ENCODE measurements around the gene SPAG16.

Gene SPAG16

DNA sequence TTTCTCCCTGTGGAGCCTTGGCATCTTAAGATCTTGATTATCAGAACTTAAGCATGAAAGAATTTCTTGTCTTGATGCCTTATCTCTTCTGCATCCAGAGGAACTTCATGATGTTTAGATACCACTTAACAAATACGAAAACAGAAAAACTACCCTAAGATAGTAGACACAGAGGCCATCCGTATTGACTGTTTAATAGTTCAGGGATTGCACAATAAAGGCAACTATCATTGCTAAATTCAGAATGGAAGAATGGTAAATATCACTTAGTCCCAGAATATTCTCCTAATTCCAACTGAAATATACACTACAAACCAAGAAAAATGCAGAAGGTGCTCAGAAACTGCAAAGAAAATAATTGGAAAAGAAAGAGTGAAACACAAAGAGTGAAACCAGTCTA lies 912.0 kb downstream of the SPAG16 start:
- DNase-seq: no peak

DNA sequence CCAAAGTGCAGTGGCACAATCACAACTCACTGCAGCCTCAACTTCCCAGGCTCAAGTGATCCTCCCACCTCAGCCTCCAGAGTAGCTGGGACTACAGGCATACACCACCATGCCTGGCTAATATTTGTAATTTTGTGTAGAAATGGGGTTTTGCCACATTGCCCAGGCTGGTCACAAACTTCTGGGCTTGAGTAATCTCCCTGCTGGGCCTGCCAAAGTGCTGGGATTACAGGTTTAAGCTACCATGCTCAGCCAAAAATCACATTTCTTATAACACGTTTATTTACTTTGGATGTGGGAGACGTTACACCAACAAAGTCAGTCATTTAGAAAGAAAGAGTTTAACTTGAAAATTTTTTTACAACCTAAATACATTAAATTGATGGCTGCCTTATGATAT lies 917.6 kb downstream of the SPAG16 start:
- DNase-seq: no peak

DNA sequence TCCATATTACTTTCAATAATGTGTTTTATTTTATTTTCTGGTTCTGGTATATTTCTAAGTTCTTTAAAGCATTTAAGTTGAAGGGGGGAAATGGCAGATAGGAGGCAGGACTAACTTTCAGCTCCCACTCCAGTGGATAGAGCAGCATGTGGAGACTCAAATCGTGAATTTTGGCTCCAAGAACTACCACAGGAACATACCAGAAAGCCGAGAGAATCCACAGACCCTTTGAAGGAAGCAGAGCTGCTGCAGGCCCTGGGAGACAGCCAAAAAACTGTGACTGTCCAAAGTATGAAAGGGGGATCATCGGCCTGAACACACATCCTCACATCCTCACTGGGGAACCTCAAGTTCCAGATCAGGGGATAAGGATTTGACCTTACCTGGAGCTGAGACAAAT lies 919.0 kb downstream of the SPAG16 start:
- DNase-seq: no peak

DNA sequence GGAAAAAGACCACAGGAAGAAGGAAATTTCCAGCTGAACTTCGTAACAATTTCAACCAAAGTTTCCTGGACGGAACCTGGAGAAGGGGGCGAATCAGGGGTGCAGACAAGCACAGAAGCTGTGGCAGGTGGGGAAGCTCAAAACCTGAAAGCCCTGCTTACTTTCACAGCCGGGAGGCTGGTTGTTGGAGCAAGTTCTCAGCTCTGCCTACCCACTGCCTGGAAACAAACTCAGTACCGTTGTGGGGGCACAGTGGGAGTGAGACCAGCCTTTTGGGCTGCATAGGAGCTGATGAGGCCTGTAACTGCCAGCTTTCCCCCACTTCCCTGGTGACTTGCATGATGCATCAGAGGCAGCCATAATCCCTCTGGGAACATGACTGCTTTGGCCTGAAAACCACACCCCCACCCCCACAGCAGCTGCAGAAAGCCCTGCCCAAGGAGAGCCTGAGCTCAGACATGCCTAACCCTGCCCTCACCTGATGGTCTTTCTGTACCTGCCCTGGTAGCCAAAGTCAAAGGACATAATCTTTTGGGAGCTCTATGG lies 919.6 kb downstream of the SPAG16 start:
- no peak for DNase-seq

DNA sequence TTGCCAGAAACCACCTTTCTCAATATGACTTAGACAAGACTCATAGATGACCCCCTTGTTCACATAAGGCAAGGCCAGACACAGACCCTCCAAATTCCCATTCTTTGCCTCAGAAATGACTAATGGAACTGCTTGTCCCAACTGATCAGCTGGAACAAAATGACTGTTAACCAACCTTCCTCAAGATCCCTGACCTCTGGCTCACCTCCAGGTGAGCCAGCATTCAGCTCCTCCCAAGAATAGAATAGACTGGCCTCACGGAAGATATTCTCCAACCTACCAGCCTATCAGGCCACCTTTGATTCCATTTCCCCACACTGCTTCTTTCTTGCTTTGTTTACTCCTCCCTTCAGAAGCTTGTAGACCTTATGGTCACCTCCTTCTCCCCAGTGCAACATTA lies 930.8 kb downstream of the SPAG16 start:
- DNase-seq: no peak

DNA sequence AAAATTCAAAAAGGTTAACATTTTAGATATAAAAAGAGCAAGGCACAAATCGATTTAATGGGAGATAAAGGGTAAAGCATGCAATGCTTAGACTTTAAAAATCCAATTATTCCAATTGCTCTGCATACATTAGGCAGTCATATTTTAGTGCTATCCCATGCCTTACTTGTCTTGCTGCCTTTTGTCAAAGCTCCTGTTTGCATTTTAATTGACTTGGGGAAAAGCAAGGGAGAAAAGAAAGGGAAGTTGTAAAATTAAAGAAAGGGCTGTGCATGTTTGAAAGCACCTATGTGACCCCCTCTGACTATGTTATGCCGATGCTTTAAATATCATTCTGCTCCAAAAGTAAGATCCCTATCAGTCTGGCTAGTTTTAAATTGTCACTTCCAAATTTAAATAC lies 932.9 kb downstream of the SPAG16 start:
- DNase-seq: no peak

DNA sequence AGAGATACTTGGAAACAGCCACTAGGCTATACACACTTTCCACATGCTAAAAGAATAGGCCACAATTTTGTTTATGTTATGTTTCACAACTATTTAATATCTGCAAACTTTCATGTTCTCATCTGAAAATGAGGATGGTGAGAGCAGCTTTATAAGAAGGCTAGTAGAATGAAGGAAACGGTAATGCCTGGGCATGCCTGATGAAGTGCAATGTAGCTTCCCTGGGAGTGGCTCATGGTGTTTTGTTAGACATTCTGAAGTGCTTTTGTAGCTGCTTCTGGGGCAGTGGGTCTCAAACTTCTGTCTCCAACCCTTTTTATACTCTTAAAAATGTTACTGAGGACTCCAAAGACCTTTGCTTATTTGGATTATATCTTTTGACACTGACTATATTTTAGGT lies 933.3 kb downstream of the SPAG16 start:
- no peak for DNase-seq

DNA sequence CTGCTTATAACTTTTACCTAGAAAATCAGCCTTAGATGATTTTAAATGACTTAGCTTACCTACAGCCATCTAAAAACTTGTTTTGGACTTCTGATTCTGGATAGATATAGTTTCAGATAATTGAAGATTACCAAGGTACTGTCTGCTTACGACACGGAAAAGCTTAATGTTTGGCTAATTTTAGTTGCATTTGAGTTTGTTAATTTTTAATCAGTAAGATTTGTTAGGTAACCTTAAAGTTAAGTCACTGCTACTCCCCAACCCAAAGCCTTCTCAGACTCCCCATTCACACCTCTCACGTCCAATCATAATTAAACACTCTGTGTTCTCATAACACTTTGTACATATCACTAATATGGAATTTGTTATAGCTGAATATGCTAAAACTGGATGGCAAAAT lies 936.0 kb downstream of the SPAG16 start:
- no peak for DNase-seq

DNA sequence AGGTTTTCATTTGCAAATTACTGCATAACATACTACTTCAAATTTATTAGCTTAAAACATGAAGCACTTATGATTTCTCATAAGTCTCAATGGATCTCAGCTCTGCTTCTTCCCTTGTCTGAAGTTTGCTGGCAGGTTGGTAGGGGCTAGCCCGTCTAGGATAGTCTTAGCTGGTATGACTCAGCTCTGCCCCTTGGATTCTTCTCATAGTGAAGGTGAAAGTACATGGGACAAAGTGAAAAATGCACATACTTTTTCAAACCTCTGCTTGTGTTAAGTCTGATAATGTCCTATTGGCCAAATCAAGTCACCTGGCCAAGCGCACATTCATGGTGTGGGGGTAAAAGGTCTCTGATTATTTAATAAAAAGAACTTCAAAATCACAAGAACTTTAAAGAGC lies 941.8 kb downstream of the SPAG16 start:
- DNase-seq: no peak

DNA sequence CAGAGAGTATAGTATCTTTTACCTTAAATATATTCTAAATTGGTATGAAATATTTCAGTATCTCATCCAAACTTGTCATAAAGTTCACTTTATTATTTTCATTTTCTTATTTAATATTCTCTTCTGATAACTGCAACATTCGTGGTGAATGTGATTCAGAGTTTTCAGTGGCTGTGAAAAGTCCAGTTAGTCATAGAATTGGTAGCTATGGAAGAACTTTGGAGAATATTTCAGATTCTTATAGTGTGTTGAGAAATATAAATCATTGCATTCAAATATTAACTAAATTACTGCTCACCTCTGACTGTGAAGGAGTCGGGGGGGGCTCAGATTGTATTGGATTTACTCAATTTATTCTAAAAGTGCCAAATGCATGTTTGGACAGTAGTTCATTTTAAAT lies 948.0 kb downstream of the SPAG16 start:
- DNase-seq: no peak

DNA sequence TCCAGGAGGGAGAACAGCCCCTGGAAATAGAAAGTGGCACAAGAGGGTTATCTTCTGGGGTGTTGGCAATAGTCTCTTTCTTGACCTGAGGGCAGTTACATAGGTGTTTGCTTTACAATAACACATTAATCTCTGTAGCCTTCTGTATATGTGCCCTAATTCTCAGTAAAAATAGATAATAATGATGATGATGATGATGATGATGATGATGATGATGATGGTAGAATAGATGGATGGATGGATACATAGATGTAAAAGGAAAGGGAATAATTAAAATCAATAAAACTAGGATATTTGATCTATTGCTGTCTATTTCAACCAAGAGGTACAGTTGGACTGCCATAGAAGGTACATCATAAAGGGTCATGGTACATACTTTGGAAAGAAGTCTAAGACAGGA lies 948.9 kb downstream of the SPAG16 start:
- DNase-seq: no peak

DNA sequence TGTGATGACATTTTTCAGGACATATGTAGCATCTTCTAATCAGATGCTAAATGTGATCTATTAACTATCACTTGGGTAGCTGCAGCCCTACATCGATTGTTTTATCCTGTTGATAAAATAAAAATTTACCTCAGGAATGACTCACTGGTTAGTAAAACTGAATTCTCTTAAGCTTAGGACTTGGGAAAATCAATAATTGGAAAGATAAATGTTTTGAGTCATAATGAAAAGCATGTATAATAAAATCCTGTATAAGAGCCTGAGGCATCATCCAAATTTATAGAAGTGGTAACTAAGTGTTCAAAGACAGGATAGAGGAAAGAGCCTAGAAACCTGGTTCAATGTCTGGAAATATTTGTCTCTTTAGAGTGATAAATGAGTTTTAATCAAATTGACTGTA lies 958.5 kb downstream of the SPAG16 start:
- no peak for DNase-seq

DNA sequence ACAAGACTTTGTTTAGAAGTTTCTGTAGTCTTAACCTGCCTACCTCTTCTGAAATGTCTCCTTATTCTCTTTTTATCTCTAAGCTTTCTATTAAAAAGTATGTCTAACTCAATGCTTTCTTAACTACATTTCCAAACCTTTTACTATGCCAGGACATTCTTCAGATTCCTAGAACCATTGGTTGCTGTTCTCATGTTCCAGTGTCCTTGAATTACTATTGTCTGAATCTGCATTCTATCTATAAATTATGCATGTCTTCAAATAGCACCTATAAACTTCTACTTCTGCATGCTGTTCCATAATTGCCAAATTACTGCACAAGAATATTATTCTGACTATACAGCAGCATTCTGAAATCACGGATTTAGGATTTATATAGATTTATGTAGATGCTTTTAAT lies 960.6 kb downstream of the SPAG16 start:
- DNase-seq: no peak

DNA sequence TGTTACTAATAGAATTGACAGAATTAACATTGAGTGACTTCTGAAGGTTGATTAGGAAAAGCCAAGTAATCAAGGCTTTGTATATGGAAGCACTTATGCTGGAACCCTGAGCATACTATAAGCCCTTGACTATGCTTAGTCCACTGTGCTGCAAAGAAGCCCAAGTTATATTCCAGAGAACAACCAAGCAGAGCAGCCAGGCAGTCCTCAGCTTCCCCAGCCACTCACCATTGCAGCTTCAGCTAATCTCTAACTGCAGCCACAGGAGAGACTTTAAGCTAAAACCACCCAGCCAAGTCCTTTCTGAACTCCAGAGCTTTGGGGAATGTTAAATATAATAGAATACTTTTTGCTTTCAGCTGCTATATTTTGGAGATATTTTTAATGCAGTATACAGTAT lies 962.2 kb downstream of the SPAG16 start:
- DNase-seq: no peak

DNA sequence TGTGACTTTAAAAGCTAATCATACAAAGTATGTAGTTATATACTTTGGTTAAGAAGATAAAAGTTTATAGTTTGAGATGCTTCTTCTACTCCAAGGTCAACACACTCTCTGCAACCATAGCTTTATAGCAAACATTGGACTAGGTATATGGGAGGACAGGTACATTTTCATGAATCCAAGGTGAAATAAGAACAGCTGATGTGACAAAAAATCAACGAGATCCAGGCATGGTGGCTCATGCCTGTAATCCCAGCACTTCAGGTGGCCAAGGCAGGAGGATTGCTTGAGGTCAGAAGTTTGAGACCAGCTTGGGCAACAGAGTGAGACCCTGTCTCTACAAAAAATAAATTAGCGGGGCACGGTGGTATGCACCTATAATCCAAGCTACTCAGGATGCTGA lies 963.3 kb downstream of the SPAG16 start:
- DNase-seq: no peak

DNA sequence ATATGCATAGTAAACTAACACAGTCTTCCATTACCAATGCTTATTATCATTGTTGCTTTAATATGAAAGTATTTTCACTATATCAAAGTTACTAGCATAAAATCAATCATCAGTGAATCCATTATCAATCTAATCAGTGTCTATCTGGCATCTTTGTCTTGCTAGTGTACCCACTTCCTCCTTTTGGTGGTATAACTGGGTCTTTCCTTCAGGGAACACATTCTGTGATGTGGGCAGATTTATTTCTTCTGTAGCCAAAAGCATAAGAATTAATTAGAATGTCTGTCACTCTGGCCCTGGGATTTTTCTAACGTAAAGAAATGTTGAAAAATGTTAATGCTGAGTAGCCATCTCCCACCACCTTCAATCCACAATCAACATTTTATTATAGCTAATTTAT lies 970.8 kb downstream of the SPAG16 start:
- DNase-seq: no peak

DNA sequence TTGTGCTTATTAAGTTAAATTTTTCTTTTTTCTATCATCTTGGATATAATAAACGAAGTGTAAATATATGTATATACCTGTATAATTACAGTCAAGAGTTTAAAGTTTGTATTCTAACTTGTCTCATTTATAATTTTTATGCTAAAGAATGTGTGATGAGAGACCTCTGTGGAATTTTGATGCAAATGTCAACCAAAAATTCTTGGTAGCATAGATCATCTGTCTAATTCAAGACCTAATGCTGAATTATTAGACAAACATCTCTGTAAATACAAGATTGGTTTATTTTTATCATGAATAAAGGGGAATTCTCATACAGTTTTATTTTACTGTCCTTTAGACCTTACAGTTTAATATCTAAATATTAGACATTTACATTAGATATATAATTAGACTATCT lies 977.4 kb downstream of the SPAG16 start:
- no peak for DNase-seq

DNA sequence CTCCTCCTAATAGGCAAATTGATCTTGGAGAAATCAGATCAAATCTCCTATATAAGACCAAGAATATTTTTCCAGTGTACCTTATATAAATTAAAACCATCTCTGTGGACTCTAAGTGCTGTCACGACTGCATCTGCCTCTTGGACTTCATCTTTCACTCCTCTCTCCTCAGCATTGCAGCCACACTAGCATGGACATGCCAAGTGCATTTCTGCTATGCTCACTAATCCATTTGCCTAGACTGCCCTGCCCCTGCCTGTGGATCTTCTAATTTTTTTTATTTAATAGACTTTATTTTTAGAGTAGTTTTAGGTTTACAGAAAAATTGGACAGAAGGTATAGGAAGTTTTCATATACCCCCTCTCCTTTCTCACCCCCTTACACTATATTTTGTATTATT lies 979.9 kb downstream of the SPAG16 start:
- DNase-seq: no peak

DNA sequence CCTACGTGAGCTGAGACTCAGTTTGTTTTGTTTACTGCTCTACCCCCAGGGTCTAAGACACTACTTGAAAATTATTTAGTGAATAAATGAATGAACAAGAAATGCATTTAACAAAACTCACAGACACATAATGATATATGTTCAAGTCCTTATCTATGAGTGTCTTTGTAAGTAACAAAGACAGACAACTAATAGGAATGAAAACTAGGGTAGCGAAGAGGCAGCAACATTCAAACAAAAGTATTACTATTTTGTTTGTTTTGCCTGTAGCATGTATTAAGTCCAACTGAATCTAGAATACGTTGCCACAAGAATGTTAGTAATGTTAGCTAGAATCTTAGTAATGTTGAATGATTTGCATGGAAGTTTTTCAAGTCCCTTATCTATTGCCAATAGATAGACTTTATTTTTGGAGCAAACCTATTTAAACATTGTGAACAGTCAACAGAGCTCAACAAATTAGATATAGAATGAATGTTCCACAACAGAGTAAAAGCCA lies 981.8 kb downstream of the SPAG16 start:
- DNase-seq: no peak

DNA sequence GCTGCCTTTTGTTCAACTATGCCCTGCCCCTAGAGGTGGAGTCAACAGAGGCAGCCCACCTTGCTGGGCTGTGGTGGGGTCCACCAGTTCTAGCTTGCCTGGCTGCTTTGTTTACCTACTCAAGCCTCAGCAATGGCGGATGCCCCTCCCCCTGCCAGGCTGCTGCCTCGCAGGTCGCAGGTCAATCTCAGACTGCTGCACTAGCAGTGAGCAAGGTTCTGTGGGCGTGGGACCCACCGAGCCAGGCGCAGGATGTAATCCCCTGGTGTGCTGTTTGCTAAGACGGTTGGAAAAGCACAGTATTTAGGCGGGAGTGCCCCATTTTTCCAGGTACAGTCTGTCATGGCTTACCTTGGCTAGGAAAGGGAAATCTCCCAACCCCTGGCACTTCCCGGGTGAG lies 993.6 kb downstream of the SPAG16 start:
- no peak for DNase-seq

DNA sequence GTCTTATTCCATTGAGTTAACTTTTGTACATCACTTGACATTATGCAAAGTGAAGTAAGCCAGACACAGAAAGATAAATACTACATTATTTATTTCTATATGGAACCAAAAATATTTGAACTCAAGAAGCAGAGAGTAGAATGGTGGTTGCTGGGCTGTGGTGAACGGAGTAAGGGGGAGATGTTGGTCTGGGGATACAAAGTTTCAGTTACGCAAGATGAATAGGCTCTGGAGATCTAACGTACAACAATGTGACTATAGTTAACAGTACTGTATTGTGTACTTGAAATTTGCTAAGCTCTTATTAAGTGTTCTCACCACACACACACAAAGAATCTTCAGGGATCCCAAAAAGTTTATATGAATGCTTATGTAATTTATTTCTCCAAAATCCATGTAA lies 1001.7 kb downstream of the SPAG16 start:
- no peak for DNase-seq

DNA sequence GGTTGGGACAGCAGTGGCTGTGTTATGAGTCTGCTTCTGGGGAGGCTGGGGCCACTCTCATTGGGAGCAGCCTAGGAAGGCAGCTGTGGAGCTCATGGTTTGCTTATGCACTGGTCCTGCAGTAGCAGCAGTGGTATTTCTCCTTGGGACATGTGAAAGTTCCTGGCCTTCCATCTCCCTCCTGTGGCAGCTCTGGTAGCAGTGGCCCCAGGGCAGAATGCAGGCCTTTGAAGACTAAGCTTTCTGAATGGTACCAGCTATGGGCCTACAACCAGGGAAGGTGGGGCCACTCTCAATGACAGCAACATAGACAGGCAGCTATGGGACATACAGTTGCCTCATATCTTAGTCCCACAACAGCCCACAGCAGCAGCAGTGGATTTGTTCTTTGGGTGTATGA lies 1009.3 kb downstream of the SPAG16 start:
- no peak for DNase-seq

DNA sequence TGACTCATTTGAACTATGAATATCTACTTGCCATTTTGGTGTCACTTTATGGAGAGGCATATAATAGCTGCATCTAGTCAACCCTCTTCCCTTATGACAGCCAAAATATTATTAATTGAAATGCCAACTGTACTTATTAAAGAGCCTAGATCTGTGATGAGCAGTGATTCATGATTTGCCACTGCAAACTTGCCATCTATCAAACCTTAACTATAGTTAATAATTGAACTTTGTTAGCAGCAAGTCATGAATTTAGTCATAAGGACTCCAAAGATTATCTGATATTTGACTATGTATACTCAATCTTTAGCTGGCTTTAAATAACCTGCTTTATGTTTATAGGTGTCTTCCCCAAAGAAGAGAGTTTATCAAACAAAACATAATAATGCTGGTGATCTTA lies 1010.2 kb downstream of the SPAG16 start:
- no peak for DNase-seq

DNA sequence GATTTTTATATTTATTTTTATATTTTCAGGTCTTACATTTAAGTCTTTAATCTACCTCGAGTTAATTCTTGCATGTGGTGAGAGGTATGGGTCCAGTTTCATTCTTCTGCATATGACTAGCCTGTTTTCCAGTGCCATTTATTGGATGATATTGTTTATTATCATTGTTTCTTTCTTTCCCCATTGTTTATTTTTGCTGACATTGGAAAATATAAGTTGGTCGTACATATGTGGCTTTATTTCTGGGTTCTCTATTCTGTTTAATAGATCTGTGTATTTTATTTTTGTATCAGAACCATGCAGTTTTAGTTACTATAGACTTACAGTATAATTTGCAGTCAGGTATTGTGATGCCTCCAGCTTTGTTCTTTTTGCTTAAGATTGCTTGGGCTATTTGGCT lies 1013.2 kb downstream of the SPAG16 start:
- no peak for DNase-seq

DNA sequence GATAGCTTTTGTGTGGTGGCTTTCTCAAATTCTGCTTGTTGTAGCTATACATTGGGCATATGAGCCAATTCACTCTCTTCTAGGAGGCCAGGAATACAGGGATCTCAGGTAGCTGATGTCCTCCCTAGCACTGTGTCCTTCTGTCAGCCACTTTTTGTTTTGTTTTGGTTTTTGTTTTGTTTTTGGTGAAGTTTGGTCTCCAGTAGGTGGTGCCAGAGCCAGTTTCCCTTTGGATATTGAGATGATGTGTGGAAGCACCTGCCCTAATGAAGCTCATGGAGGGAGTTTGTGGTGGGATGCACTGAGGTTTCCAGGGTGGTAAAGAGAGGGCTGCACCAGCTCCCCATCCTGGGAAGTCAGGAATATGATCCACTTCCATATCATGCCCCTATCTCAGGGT lies 1026.1 kb downstream of the SPAG16 start:
- DNase-seq: no peak

DNA sequence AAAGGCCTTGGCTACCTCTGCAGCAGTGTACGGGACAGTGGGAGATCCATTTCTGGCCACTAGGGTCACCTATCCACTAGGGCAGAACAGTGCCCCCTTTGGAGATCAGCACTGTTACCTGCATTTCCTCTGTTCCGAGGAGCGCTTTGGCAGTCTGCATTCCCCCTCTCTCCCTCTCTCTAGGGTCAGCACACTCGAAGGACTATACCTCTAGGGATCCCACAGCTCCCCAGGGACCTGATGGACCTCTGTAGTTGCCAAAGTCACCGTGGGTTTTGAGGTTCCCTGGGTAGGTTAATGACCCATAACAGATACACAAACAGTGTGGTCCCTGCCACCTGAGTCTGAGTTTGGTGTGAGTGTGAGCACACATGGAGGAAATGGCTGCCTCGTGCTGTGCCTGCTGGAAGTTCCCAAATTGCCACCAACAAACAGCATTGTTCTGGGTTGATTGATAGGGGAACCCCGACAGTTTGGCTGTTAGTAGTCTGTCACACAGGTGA lies 1026.8 kb downstream of the SPAG16 start:
- DNase-seq: no peak
